GM12872 (cell line): Measurements from ENCODE around the gene INTS11.

ENCODE experiments used
- CTCF ChIP-seq: IDR thresholded peaks from 3 replicates; pipeline ENCODE4 v1.5.1; 2011; ENCODE audit warnings: low read depth, mild to moderate bottlenecking, low read length, moderate library complexity; ENCODE audit not compliant: insufficient read depth

The INTS11 gene

GRCh38 chr1:1314678-1315335 lies 9.7 kb downstream of the INTS11 start:
- TF ChIP-seq CTCF = no peak

GRCh38 chr1:1314237-1314586 lies 10.2 kb downstream of the INTS11 start:
- TF ChIP-seq CTCF = no peak

GRCh38 chr1:1313500-1314236 lies 10.8 kb downstream of the INTS11 start:
- TF ChIP-seq CTCF = no peak

GRCh38 chr1:1312450-1313314 lies 11.8 kb downstream of the INTS11 start:
- no peak for TF ChIP-seq CTCF

- no peak for TF ChIP-seq CTCF
Observed at GRCh38 chr1:1311107-1312104, 13.1 kb downstream of the INTS11 start.

GRCh38 chr1:1310476-1311053 lies 13.9 kb downstream of the INTS11 start:
- TF ChIP-seq CTCF = no peak
